ENCODE data around the gene BCL2L14.

DNA sequence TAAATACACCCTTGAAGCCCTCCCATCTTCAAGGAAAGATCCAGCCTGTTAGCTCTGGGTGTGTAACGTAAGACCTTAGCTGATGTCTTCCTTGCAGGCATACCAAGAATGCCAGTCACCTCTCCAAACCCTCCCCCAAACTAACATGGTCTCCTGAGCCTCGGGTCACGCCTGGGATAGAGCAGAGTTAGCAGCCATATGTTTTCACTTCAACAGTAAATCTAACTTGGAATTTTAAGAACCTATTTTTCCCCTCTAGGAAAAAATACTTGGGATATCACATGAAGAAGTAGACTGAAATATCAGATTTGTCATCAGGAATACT, 27.9 kb downstream of the BCL2L14 start:
- TF ChIP-seq TARDBP (IDR thresholded peaks at IDR 0.05) (no peak), LEF1 (IDR thresholded peaks at IDR 0.05; ENCODE audit: borderline replicate concordance) (no peak), SP1 (IDR thresholded peaks at IDR 0.05) (no peak), CTBP1 (IDR thresholded peaks at IDR 0.05; ENCODE audit: borderline replicate concordance) (no peak), FOXA1 (IDR thresholded peaks at IDR 0.05) (no peak), ZNF384 (IDR thresholded peaks at IDR 0.05) (no peak), ARNT (IDR thresholded peaks at IDR 0.05) (no peak), NFRKB (IDR thresholded peaks at IDR 0.05) (no peak), BHLHE40 (IDR thresholded peaks at IDR 0.05; ENCODE audit: borderline replicate concordance) (no peak), FOXK2 (IDR thresholded peaks at IDR 0.05) (no peak), FOXM1 (IDR thresholded peaks at IDR 0.05; ENCODE audit: borderline replicate concordance) (no peak), L3MBTL2 (conservative IDR thresholded peaks at IDR 0.05) (no peak), ELF4 (IDR thresholded peaks at IDR 0.05) (no peak)
- TF ChIP-seq, protein P1, sequence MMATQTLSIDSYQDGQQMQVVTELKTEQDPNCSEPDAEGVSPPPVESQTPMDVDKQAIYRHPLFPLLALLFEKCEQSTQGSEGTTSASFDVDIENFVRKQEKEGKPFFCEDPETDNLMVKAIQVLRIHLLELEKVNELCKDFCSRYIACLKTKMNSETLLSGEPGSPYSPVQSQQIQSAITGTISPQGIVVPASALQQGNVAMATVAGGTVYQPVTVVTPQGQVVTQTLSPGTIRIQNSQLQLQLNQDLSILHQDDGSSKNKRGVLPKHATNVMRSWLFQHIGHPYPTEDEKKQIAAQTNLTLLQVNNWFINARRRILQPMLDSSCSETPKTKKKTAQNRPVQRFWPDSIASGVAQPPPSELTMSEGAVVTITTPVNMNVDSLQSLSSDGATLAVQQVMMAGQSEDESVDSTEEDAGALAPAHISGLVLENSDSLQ (IDR thresholded peaks at IDR 0.05), result no peak
